OCI-LY1 (cell line): ENCODE results near the gene ASCC2.
"Not testable (repeated sequence)": the region's sequence is repeated elsewhere in the genome, so short reads cannot be mapped to it uniquely, and the experiment has no call there.

Experiments used
- H2AFZ ChIP-seq: fragments of 200-600 bp; sonication (generic), shearing (Covaris generic); 2 replicates; pipeline ENCODE4 v1.6.0; 2014; ENCODE audit warnings: antibody characterized with exemption, mild to moderate bottlenecking, low read length
- H3F3A ChIP-seq: fragments of 200-600 bp; sonication (generic), shearing (Covaris generic); 2 replicates; pipeline ENCODE4 v1.6.0; 2014; ENCODE audit warnings: mild to moderate bottlenecking, antibody characterized with exemption, low read length, moderate library complexity; ENCODE audit not compliant: insufficient read depth
- H3K27ac ChIP-seq: fragments of 200-600 bp; sonication (generic); 2 replicates; pipeline ENCODE4 v1.5.1; 2014; ENCODE audit warnings: low read length, mixed run types, mild to moderate bottlenecking, low read depth; ENCODE audit not compliant: poor library complexity, severe bottlenecking
- H3K27me3 ChIP-seq: fragments of 200-600 bp; sonication (generic); 2 replicates; pipeline ENCODE4 v1.6.0; 2014; ENCODE audit warnings: antibody characterized with exemption, mild to moderate bottlenecking, low read length, moderate library complexity; ENCODE audit not compliant: insufficient read depth
- H3K36me3 ChIP-seq: fragments of 200-600 bp; sonication (generic); 2 replicates; pipeline ENCODE4 v1.6.1; 2014; ENCODE audit warnings: mild to moderate bottlenecking, antibody characterized with exemption, low read length, moderate library complexity, mixed read lengths; ENCODE audit not compliant: insufficient read depth
- H3K4me1 ChIP-seq: fragments of 200-600 bp; sonication (generic); 2 replicates; pipeline ENCODE4 v1.5.1; 2014; ENCODE audit warnings: mild to moderate bottlenecking, low read length, moderate library complexity; ENCODE audit not compliant: insufficient read depth, severe bottlenecking
- H3K4me2 ChIP-seq: fragments of 200-600 bp; sonication (generic), shearing (Covaris generic); 2 replicates; pipeline ENCODE4 v1.6.1; 2014; ENCODE audit warnings: low read length
- H3K4me3 ChIP-seq: fragments of 200-600 bp; sonication (generic); 2 replicates; pipeline ENCODE4 v1.5.1; 2014; ENCODE audit warnings: low read length, low read depth, mild to moderate bottlenecking, mixed read lengths; ENCODE audit not compliant: poor library complexity, severe bottlenecking
- H3K79me2 ChIP-seq: fragments of 200-600 bp; shearing (Covaris generic); 2 replicates; pipeline ENCODE4 v1.6.1; 2016; ENCODE audit warnings: mixed run types, low read length, mixed read lengths; ENCODE audit not compliant: insufficient read depth
- H3K9ac ChIP-seq: fragments of 200-600 bp; sonication (generic), shearing (Covaris generic); 2 replicates; pipeline ENCODE4 v1.6.1; 2014; ENCODE audit warnings: mild to moderate bottlenecking, low read length, mixed read lengths
- H3K9me2 ChIP-seq: fragments of 200-600 bp; sonication (generic), shearing (Covaris generic); 2 replicates; pipeline ENCODE4 v1.6.1; 2014; ENCODE audit warnings: low read depth, mild to moderate bottlenecking, low read length, mixed read lengths
- H3K9me3 ChIP-seq: fragments of 200-600 bp; shearing (Covaris generic); 2 replicates; pipeline ENCODE4 v1.6.1; 2014; ENCODE audit warnings: low read length, mixed read lengths
- H4K20me1 ChIP-seq: fragments of 200-600 bp; sonication (generic), shearing (Covaris generic); 2 replicates; pipeline ENCODE4 v1.6.0; 2016; ENCODE audit warnings: mild to moderate bottlenecking, low read length; ENCODE audit not compliant: insufficient read depth
- CTCF ChIP-seq: fragments of 200-600 bp; sonication (generic), shearing (Covaris generic); IDR thresholded peaks from 2 replicates; pipeline ENCODE4 v1.5.1; 2017; ENCODE audit warnings: mild to moderate bottlenecking, antibody characterized with exemption, low read length, moderate library complexity, mixed read lengths
- EZH2 ChIP-seq: fragments of 200-600 bp; sonication (generic), shearing (Covaris generic); IDR thresholded peaks from 2 replicates; pipeline ENCODE4 v1.8.0; 2017; ENCODE audit warnings: borderline replicate concordance, mixed run types, mild to moderate bottlenecking, antibody characterized with exemption, low read length, moderate library complexity, mixed read lengths

ASCC2 gene

GRCh38 chr22:29757096-29757495 is 81.0 kb downstream of the ASCC2 start:
- Histone ChIP-seq H3K9ac (no peak overlapping the region), H3K4me3 (no peak overlapping the region), H3K79me2 (no peaks in the 10 kb centered on the region), H3K9me3 (no peaks in the 10 kb centered on the region), H3K36me3 (no peaks in the 10 kb centered on the region), H3K9me2 (no peaks in the 10 kb centered on the region), H3K4me1 (no peaks in the 10 kb centered on the region), H4K20me1 (no peaks in the 10 kb centered on the region), H3F3A (no peaks in the 10 kb centered on the region), H2AFZ (no peak overlapping the region), H3K27ac (no peak overlapping the region), H3K27me3 (no peaks in the 10 kb centered on the region), H3K4me2 (no peak overlapping the region)
- TF ChIP-seq CTCF (no peak), EZH2 (no peak)

- no peaks in the 10 kb centered on the region for H3K27me3 ChIP-seq
- H4K20me1 ChIP-seq: no peaks in the 10 kb centered on the region
- TF ChIP-seq CTCF (no peak), EZH2 (no peak)
- no peaks in the 10 kb centered on the region for H3K9me2 ChIP-seq
- H3K4me1 ChIP-seq: no peaks in the 10 kb centered on the region
- no peak overlapping the region for H3K27ac ChIP-seq
- no peaks in the 10 kb centered on the region for H3F3A ChIP-seq
- H3K4me3 ChIP-seq: no peak overlapping the region
- no peak overlapping the region for H2AFZ ChIP-seq
- H3K9me3 ChIP-seq: no peaks in the 10 kb centered on the region
- no peaks in the 10 kb centered on the region for H3K36me3 ChIP-seq
- no peaks in the 10 kb centered on the region for H3K79me2 ChIP-seq
- H3K4me2 ChIP-seq: no peak overlapping the region
- no peak overlapping the region for H3K9ac ChIP-seq
Measured at GRCh38 chr22:29756341-29756740, 81.7 kb downstream of the ASCC2 start.

- H3K27ac ChIP-seq: no peak overlapping the region
- TF ChIP-seq EZH2 (no peak), CTCF (no peak)
- H3K4me3 ChIP-seq: no peak overlapping the region
- H3K9ac ChIP-seq: no peak overlapping the region
- H3K36me3 ChIP-seq: no peaks in the 10 kb centered on the region
- H3K4me1 ChIP-seq: no peaks in the 10 kb centered on the region
- no peaks in the 10 kb centered on the region for H3K9me2 ChIP-seq
- H3K9me3 ChIP-seq: no peaks in the 10 kb centered on the region
- no peaks in the 10 kb centered on the region for H3F3A ChIP-seq
- no peaks in the 10 kb centered on the region for H3K27me3 ChIP-seq
- no peaks in the 10 kb centered on the region for H3K79me2 ChIP-seq
- no peak overlapping the region for H2AFZ ChIP-seq
- no peak overlapping the region for H3K4me2 ChIP-seq
- no peaks in the 10 kb centered on the region for H4K20me1 ChIP-seq
Measured at GRCh38 chr22:29755889-29756288, 82.2 kb downstream of the ASCC2 start.

DNA sequence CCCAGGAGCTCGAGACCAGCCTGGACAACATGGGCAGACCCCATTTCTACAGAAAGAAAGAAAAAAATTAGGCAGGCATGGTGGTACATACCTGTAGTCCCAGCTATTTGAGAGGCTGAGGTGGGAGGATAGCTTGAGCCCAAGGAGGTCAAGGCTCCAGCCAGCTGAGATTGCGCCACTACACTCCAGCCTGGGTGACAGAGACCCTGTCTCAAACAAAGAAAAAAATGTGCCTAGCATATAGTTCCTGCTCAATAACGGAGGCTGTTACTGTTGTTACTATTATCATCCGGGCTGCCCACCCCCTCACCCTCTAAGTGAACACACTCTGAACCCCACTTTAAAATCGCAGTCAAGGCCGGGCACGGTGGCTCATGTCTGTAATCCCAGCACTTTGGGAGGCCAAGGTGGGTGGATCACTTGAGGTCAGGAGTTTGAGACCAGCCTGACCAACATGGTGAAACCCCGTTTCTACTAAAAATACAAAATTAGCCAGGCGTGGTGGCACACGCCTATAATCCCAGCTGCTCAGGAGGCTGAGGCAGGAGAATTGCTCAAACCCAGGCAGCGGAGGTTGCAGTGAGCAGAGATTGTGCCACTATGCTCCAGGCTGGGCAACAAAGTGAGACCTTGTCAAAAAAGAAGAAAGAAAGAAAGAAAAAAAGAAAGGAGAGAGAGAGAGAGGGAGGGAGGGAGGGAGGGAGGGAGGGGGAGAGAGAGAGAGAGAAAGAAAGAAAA is 83.2 kb downstream of the ASCC2 start:
- not testable (repeated sequence) for H3K9ac ChIP-seq, H3K4me2 ChIP-seq, H3K79me2 ChIP-seq, H3K4me3 ChIP-seq, H3K36me3 ChIP-seq, H3K27me3 ChIP-seq, H3K27ac ChIP-seq, H3K4me1 ChIP-seq, H3F3A ChIP-seq, H3K9me3 ChIP-seq, H3K9me2 ChIP-seq, H2AFZ ChIP-seq, H4K20me1 ChIP-seq
